K562 (cell line): ENCODE results near the gene RNF224. TPM values are rescaled to one million over a fixed set of nuclear protein-coding genes. Genes with fewer than 3 reads are reported as not detected.
A peak's percentile ranks its signal among the peaks of the same experiment; 100 is the strongest.

Source experiments
- CHD1 ChIP-seq: fragments of 200-600 bp; sonication (generic); IDR thresholded peaks from one replicate; pipeline ENCODE4 v1.6.1; 2012; ENCODE audit warnings: mild to moderate bottlenecking, moderate library complexity, low read length, inconsistent platforms
- CLOCK ChIP-seq: fragments of 250-450 bp; sonication (Bioruptor Pico); IDR thresholded peaks from 2 replicates; pipeline ENCODE4 v1.4.0; 2020; ENCODE audit warnings: mild to moderate bottlenecking, moderate library complexity, borderline replicate concordance
- HDAC6 ChIP-seq: IDR thresholded peaks from 2 replicates; pipeline ENCODE4 v1.6.1; 2012; ENCODE audit warnings: low read depth, mild to moderate bottlenecking, control low read depth, inconsistent platforms, low read length, moderate library complexity
- JUND ChIP-seq, 2 experiments: IDR thresholded peaks; 2 replicates in 1 of 2; 3 replicates in 1 of 2; pipeline ENCODE4 v1.6.1; 2011; ENCODE audit warnings: borderline replicate concordance in 2 of 2, low read depth in 2 of 2, low read length in 2 of 2, improper control_type of control experiment in 1 of 2, missing biosample characterization in 1 of 2, missing genetic modification characterization in 1 of 2, missing genetic modification reagents in 1 of 2
- KHSRP ChIP-seq: fragments of 450-650 bp; IDR thresholded peaks from 2 replicates; pipeline ENCODE4 v1.6.1; 2017
- KLF13 ChIP-seq: fragments of 450-650 bp; IDR thresholded peaks from 2 replicates; pipeline ENCODE4 v1.6.1; 2016; ENCODE audit warnings: missing genetic modification characterization, low read depth, mild to moderate bottlenecking, missing compliant biosample characterization, moderate library complexity, borderline replicate concordance
- KLF16 ChIP-seq: IDR thresholded peaks from 2 replicates; pipeline ENCODE4 v1.6.1; 2016; ENCODE audit warnings: antibody characterized with exemption
- NR3C1 ChIP-seq: sonication (generic); formaldehyde crosslinking; IDR thresholded peaks from 2 replicates; pipeline ENCODE4 v1.8.1; 2022; ENCODE audit warnings: missing genetic modification reagents
- RBM17 ChIP-seq: fragments of 200-400 bp; formaldehyde crosslinking; IDR thresholded peaks from 2 replicates; pipeline ENCODE4 v1.6.1; 2017; ENCODE audit warnings: low read depth, mild to moderate bottlenecking, low read length, borderline replicate concordance
- SAP30 ChIP-seq: fragments of 200-600 bp; sonication (generic); IDR thresholded peaks from 2 replicates; pipeline ENCODE4 v1.6.1; 2012; ENCODE audit warnings: borderline replicate concordance, low read depth, mild to moderate bottlenecking, moderate library complexity, low read length, control low read depth, inconsistent platforms; ENCODE audit not compliant: insufficient read depth, poor library complexity, severe bottlenecking
- TGIF2 ChIP-seq: sonication (generic); formaldehyde crosslinking; IDR thresholded peaks from 2 replicates; pipeline ENCODE4 v1.8.1; 2022; ENCODE audit warnings: mild to moderate bottlenecking, missing genetic modification reagents, moderate library complexity
- ZNF174 ChIP-seq: fragments of 250-450 bp; sonication (Bioruptor Pico); IDR thresholded peaks from 2 replicates; pipeline ENCODE4 v1.4.0; 2020; ENCODE audit warnings: mild to moderate bottlenecking
- ZNF311 ChIP-seq: fragments of 250-450 bp; sonication (Bioruptor Pico); IDR thresholded peaks from 2 replicates; pipeline ENCODE4 v1.4.0; 2020; ENCODE audit warnings: mild to moderate bottlenecking, moderate library complexity
- ZNF407 ChIP-seq: fragments of 450-650 bp; IDR thresholded peaks from 2 replicates; pipeline ENCODE4 v1.6.1; 2016; ENCODE audit warnings: low read depth
- polyA plus RNA-seq, 8 experiments: library from polyadenylated mRNA; depleted of rRNA in 4 of 8; stranded (reverse) in 5 of 8; unstranded in 3 of 8; fragments of >200 nt; fragmentation: Nextera tagmentation in 2 of 8; fragmentation: Illumina TruSeq in 1 of 8; extraction: Ambion mirVana in 2 of 8; extraction: Trizol in 1 of 8; gene quantifications; 2 replicates each; pipeline versions ENCODE4 v1.2.1 to v1.2.3, GENCODE V29; 2011 to 2014; ENCODE audit warnings: inconsistent platforms in 1 of 8, missing spikeins in 1 of 8
- total RNA-seq, 7 experiments: library from RNA; depleted of rRNA in 6 of 7; stranded (reverse); fragments of >200 nt in 6 of 7; fragmentation: Illumina TruSeq in 2 of 7; extraction: Trizol in 2 of 7; gene quantifications; 2 replicates each; pipeline versions ENCODE4 v1.2.1 to v1.2.3, GENCODE V29; 2011 to 2021; ENCODE audit warnings: low replicate concordance in 1 of 7
- TF ChIP-seq, protein P1 (sequence below): sonication (generic); formaldehyde crosslinking; IDR thresholded peaks from 2 replicates; pipeline ENCODE4 v1.9.0; 2022; ENCODE audit warnings: mild to moderate bottlenecking, missing genetic modification reagents

RNF224 gene
- total and polyA plus RNA-seq, 9 of the 15 experiments (the other 6 are each of a cell fraction or from before 2014, with no cell fraction given), result not detected

- TF ChIP-seq ZNF311 (CRISPR knock-in tag) (no peak), RBM17 (no peak), JUND (IDR thresholded peaks at IDR 0.05; ENCODE audit: borderline replicate concordance, low read depth, low read length) (0 out of 2 replicates have a peak, but pooled peaks have one; percentile 44), JUND (tag; IDR thresholded peaks at IDR 0.05; ENCODE audit: borderline replicate concordance, low read depth, low read length) (no peak), KLF16 (no peak), TGIF2 (CRISPR knock-in tag) (no peak), CLOCK (CRISPR knock-in tag) (no peak), ZNF174 (no peak), HDAC6 (no peak), CHD1 (no peak), ZNF407 (no peak), KHSRP (0 out of 2 replicates have a peak, but pooled peaks have one; percentile 56), KLF13 (0 out of 2 replicates have a peak, but pooled peaks have one; percentile 26), SAP30 (peak; percentile 94), NR3C1 (no peak)
- TF ChIP-seq, protein P1, sequence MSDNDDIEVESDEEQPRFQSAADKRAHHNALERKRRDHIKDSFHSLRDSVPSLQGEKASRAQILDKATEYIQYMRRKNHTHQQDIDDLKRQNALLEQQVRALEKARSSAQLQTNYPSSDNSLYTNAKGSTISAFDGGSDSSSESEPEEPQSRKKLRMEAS, result no peak; the same call in 1 of the 2 replicates
Observed at GRCh38 chr9:137205126-137206069, 21.9 kb upstream of the RNF224 start, which contains the start of the genes NDOR1 and TMEM203 (continued).
